Kidney (tissue), 14 donors: ENCODE measurements around the gene CEP20. TPM values are rescaled to one million over a fixed set of nuclear protein-coding genes. Genes with fewer than 3 reads are reported as not detected.

Experiments used
- DNase-seq, 5 donors: peaks; one replicate each; pipeline ENCODE4 v3.0.0-alpha.2; 2013 to 2020
- FAIRE-seq: peaks from 2 replicates; lab custom pipeline; 2012; peaks lifted over from hg19 to GRCh38; lab: Jason Lieb, UNC
- H3K27ac ChIP-seq, 2 donors: one replicate each; pipeline ENCODE4 v1.7.0; 2013; ENCODE audit warnings: low read depth in 2 of 2, low read length in 2 of 2, inconsistent platforms in 1 of 2
- H3K27me3 ChIP-seq: one replicate; pipeline ENCODE4 v1.7.1; 2013; ENCODE audit warnings: low read length, inconsistent platforms; ENCODE audit not compliant: control insufficient read depth, insufficient read depth
- H3K36me3 ChIP-seq, 3 donors: one replicate each; pipeline versions ENCODE4 v1.7.0 to v1.7.1; 2013; ENCODE audit warnings: low read length in 3 of 3, control low read depth in 1 of 3, inconsistent platforms in 1 of 3; ENCODE audit not compliant: insufficient read depth in 3 of 3, control insufficient read depth in 2 of 3
- H3K4me1 ChIP-seq, 3 donors: one replicate each; pipeline versions ENCODE4 v1.7.0 to v1.7.1; 2013; ENCODE audit warnings: low read length in 3 of 3, inconsistent platforms in 1 of 3, low read depth in 1 of 3; ENCODE audit not compliant: control insufficient read depth in 2 of 3, insufficient read depth in 2 of 3
- H3K4me3 ChIP-seq, 3 donors: one replicate each; pipeline versions ENCODE4 v1.7.0 to v1.8.1; 2013; ENCODE audit warnings: low read length in 3 of 3, control low read depth in 1 of 3, inconsistent platforms in 1 of 3
- H3K9ac ChIP-seq, 3 donors: one replicate each; pipeline versions ENCODE4 v1.7.0 to v1.7.1; 2013; ENCODE audit warnings: low read length in 3 of 3, control low read depth in 1 of 3, inconsistent platforms in 1 of 3
- H3K9me3 ChIP-seq, 3 donors: one replicate each; pipeline versions ENCODE4 v1.7.0 to v1.7.1; 2013; ENCODE audit warnings: low read length in 3 of 3, control low read depth in 1 of 3, inconsistent platforms in 1 of 3; ENCODE audit not compliant: control insufficient read depth in 2 of 3, insufficient read depth in 1 of 3
- CTCF ChIP-seq: IDR thresholded peaks from 3 replicates; pipeline ENCODE4 v1.5.1; 2012; ENCODE audit warnings: mild to moderate bottlenecking, moderate library complexity, borderline replicate concordance; ENCODE audit not compliant: insufficient read depth; ENCODE audit errors: extremely low read depth
- intact Hi-C: fragments of 100-400 bp; cut with DNase I; formaldehyde crosslinking; loops from one replicate; pipeline ENCODE4 v1.11.1; 2022
- polyA plus RNA-seq: library from polyadenylated mRNA; stranded (reverse); fragments of 350-450 nt; fragmentation: Illumina TruSeq; extraction: RNeasy Lipid Tissue Mini Kit (QIAGEN cat#74804); gene quantifications from one replicate; pipeline ENCODE4 v1.2.3, GENCODE V29; 2014; ENCODE audit warnings: low read depth, low replicate concordance; ENCODE audit not compliant: insufficient read depth
- total RNA-seq: library from RNA; stranded (reverse); fragmentation: NEBNext Ultra II Directional; extraction: Animal tissue kit (Norgen Biotek cat#: 25700); gene quantifications from one replicate; pipeline ENCODE4 v1.2.1, GENCODE V29; 2021
- donor health status: control.
- donor health status: control.
- donor health status: control.
- donor health status: control.
- donor health status: control.
- donor health status: DM: yes; HTN: yes; CAD: no.
- donor health status: Normal renal cell carcinoma (clear cell type).

Gene CEP20
- total and polyA plus RNA-seq, 2 donors from 2014 or later: 24.8 to 28.9 TPM

DNA sequence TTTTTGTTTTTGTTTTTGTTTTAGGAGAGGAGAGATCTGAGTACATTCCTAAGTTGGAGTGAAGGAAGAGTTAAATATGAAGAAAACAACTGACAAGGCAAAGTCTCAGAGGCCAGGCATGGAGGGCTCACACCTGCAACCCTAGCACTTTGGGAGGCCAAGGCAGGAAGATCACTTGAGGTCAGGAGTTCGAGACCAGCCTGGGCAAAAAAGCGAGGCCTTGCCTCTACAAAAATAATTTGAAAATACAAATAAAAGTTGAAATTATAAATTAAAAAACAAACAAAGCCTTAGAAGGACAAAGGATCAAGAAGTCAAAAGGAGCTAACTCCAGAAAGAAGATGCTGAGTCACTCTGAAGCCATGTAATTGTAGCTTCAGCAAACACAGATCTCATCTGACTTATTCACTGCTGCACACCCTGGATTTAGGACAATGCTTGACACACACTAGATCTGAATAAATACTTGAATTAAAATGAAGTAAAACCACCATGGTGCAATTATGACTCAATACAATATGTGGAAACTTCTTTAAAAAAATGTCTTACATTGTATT is 9.1 kb downstream of the CEP20 start:
- Histone ChIP-seq H3K4me3 (no peak overlapping the region), H3K9me3 (no peaks in the 10 kb centered on the region), H3K36me3 (peaks cover 0 to 12% (median 3%) of the 10 kb centered on the region in 3 donors), H3K27ac (no peak overlapping the region), H3K4me1 (no peaks in the 10 kb centered on the region), H3K9ac (no peak overlapping the region), H3K27me3 (no peaks in the 10 kb centered on the region)
- intact Hi-C loops: no loop called here
- TF ChIP-seq CTCF: no peak
- FAIRE-seq: no peak
- DNase-seq: no peak

DNA sequence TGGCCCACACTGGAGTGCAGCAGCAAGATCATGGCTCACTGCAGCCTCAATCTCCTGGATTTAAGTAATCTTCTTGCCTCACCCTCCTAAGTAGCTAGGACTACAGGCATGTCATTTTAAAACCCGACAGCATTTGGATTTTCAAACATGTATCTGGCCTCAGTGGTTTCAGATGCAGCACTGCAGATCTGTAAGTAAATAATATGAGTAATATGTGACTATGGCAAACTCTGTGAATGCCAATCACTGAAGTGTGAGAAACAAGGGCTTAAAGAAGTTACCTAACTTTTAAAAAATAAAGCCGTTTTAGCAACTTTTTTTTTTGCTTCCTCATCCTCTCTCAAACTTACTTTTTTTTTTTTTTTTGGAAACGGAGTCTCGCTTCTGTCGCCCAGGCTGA is 11.9 kb downstream of the CEP20 start:
- Histone ChIP-seq H3K27ac (no peak overlapping the region), H3K9me3 (no peaks in the 10 kb centered on the region), H3K27me3 (no peaks in the 10 kb centered on the region), H3K4me1 (no peaks in the 10 kb centered on the region), H3K36me3 (peaks cover 0 to 4% (median 3%) of the 10 kb centered on the region in 3 donors), H3K9ac (no peak overlapping the region), H3K4me3 (no peak overlapping the region)
- DNase-seq: no peak
- FAIRE-seq: no peak
- no peak for TF ChIP-seq CTCF
- intact Hi-C loops: no loop called here

DNA sequence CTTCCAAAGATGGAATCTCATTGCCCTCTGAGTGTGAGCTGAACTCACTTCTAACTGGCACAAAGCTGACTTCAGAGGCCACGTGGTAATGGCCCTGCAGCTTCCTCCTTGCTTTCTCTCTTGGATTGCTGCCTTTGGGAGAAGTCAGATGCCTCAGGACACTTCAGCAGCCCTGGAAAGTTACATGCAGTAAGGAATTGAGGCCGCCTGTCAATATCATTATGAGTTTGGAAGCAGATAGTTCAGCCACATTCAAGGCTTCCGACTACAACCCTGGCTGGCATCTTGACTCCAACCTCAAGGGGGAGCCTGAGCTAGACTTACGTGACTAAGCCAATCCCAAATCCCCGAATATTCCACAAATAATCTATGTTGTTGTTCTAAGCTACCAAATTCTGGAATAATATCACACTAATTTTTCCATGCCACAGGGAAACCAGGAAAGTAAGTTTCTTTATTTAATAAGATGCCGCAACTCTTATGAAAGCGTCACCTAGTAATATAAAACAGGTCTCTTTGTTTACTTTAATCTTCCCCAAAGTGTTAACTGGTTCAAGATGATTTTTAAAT is 13.6 kb downstream of the CEP20 start:
- no peak overlapping the region for H3K9ac ChIP-seq
- H3K36me3 ChIP-seq: peaks cover 2 to 8% (median 7%) of the 10 kb centered on the region in 3 donors
- no peaks in the 10 kb centered on the region for H3K9me3 ChIP-seq
- no peaks in the 10 kb centered on the region for H3K4me1 ChIP-seq
- intact Hi-C loops: loop anchor here (5.0 kb wide), 1 partner anchor 252 kb away; no protein-coding TSS in a partner anchor
- H3K27me3 ChIP-seq: no peaks in the 10 kb centered on the region
- no peak overlapping the region for H3K4me3 ChIP-seq
- no peak for FAIRE-seq
- peak in 3 of 5 donors; percentile 48 to 73 (median 65) for DNase-seq
- no peak overlapping the region for H3K27ac ChIP-seq
- peak; percentile 63 for TF ChIP-seq CTCF

DNA sequence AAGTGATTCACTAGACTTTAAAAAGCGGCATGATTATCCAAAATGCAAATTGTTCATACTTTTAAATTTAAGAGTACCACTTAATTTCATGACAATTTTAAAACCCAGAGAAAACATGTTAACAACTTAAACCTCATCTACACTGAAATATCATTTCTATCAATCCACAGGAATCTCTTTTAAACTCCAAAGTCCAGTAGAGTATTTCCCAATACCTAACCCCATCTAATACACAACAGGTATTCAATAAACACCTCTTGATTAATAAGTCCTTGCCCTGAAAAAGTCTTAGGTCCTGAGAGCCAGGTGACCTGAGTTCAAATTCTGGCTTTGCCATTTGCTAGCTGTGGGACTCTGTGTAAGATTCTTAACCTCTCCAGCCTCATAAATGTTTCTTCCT is 14.7 kb downstream of the CEP20 start:
- FAIRE-seq: no peak
- no peak for TF ChIP-seq CTCF
- H3K36me3 ChIP-seq: peaks cover 2 to 10% (median 7%) of the 10 kb centered on the region in 3 donors

More for the DNA sequence above, 14.7 kb downstream of the CEP20 start:
- no peak overlapping the region for H3K27ac ChIP-seq
- H3K4me3 ChIP-seq: no peak overlapping the region
- DNase-seq: no peak
- intact Hi-C loops: loop anchor here (5.0 kb wide), 1 partner anchor 254 kb away; no protein-coding TSS in a partner anchor
- H3K27me3 ChIP-seq: no peaks in the 10 kb centered on the region
- no peak overlapping the region for H3K9ac ChIP-seq
- H3K4me1 ChIP-seq: no peaks in the 10 kb centered on the region
- no peaks in the 10 kb centered on the region for H3K9me3 ChIP-seq
